ENCODE data around the gene HYCC2. TPM values are rescaled to one million over a fixed set of nuclear protein-coding genes. Genes with fewer than 3 reads are reported as not detected.
"Not testable (repeated sequence)": the region's sequence is repeated elsewhere in the genome, so short reads cannot be mapped to it uniquely, and the experiment has no call there.

The HYCC2 gene
- polyA plus RNA-seq, 4 donors, result 3.8 to 10.4 (median 6.9) TPM

- Histone ChIP-seq H3K4me3 (ENCODE audit: low read depth in 1 of 3, low read length in 3 of 3) (no peak overlapping the region), H3K9me3 (ENCODE audit: control insufficient read depth in 2 of 2, insufficient read depth in 1 of 2, low read depth in 1 of 2, low read length in 1 of 2) (no peaks in the 10 kb centered on the region), H3K27me3 (ENCODE audit: control insufficient read depth in 3 of 3, insufficient read depth in 3 of 3, low read length in 3 of 3) (no peaks in the 10 kb centered on the region), H3K4me1 (ENCODE audit: control insufficient read depth in 3 of 3, insufficient read depth in 2 of 3, low read depth in 1 of 3, low read length in 2 of 3) (no peaks in the 10 kb centered on the region), H3K27ac (ENCODE audit: low read depth in 1 of 3, low read length in 2 of 3) (no peak overlapping the region), H3K36me3 (ENCODE audit: control insufficient read depth in 3 of 3, insufficient read depth in 2 of 3, low read depth in 1 of 3, low read length in 3 of 3) (peaks cover 0 to 6% (median 0%) of the 10 kb centered on the region in 3 donors)
- FAIRE-seq (no peak), DNase-seq (no peak)
- 96 to 99% (median 99%) methylated on average over 5 of the region's 5 CpGs for WGBS, 3 donors
Measured at GRCh38 chr2:201093573-201093972, 22.1 kb upstream of the HYCC2 start.

DNA sequence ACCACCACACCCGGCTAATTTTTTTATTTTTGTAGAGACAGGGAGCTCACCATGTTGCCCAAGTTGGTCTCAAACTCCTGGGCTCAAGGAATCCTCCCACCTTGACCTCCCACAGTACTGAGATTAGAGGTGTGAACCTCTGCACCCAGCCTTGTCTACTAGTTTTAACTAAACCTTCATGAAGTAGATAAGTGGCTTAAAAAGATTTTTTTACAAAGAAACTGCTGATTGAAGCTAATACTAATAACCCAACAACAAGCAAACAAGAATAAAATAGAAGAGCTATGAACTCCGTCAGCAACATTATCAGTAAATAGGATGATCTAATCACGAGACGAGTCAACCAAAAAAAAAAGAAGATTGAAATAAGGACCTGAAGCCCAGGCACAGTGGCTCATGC is 19.1 kb upstream of the HYCC2 start:
- H3K36me3 ChIP-seq (ENCODE audit: control insufficient read depth in 3 of 3, insufficient read depth in 2 of 3, low read depth in 1 of 3, low read length in 3 of 3), result peaks cover 0 to 30% (median 2%) of the 10 kb centered on the region in 3 donors
- no peak overlapping the region for H3K4me3 ChIP-seq (ENCODE audit: low read depth in 1 of 3, low read length in 3 of 3)
- H3K4me1 ChIP-seq (ENCODE audit: control insufficient read depth in 3 of 3, insufficient read depth in 2 of 3, low read depth in 1 of 3, low read length in 2 of 3), result no peaks in the 10 kb centered on the region
- H3K27ac ChIP-seq (ENCODE audit: low read depth in 1 of 3, low read length in 2 of 3), result no peak overlapping the region
- no peak for FAIRE-seq
- H3K9me3 ChIP-seq (ENCODE audit: control insufficient read depth in 2 of 2, insufficient read depth in 1 of 2, low read depth in 1 of 2, low read length in 1 of 2), result no peaks in the 10 kb centered on the region
- WGBS, 3 donors, result 65 to 84% (median 72%) methylated on average over 4 of the region's 4 CpGs
- no peaks in the 10 kb centered on the region for H3K27me3 ChIP-seq (ENCODE audit: control insufficient read depth in 3 of 3, insufficient read depth in 3 of 3, low read length in 3 of 3)
- no peak for DNase-seq

- 78 to 83% (median 81%) methylated on average over 2 of the region's 2 CpGs for WGBS, 3 donors
- DNase-seq, result no peak
Measured at GRCh38 chr2:201084863-201085262, 13.4 kb upstream of the HYCC2 start.

GRCh38 chr2:201074996-201075395 is 3.5 kb upstream of the HYCC2 start:
- no peak overlapping the region for H3K27ac ChIP-seq (ENCODE audit: low read depth in 1 of 3, low read length in 2 of 3)
- H3K9me3 ChIP-seq (ENCODE audit: control insufficient read depth in 2 of 2, insufficient read depth in 1 of 2, low read depth in 1 of 2, low read length in 1 of 2), result no peaks in the 10 kb centered on the region
- FAIRE-seq, result no peak
- peaks cover 0 to 9% (median 3%) of the 10 kb centered on the region in 3 donors for H3K36me3 ChIP-seq (ENCODE audit: control insufficient read depth in 3 of 3, insufficient read depth in 2 of 3, low read depth in 1 of 3, low read length in 3 of 3)
- no peaks in the 10 kb centered on the region for H3K27me3 ChIP-seq (ENCODE audit: control insufficient read depth in 3 of 3, insufficient read depth in 3 of 3, low read length in 3 of 3)
- no peak overlapping the region for H3K4me3 ChIP-seq (ENCODE audit: low read depth in 1 of 3, low read length in 3 of 3)
- DNase-seq, result no peak
- WGBS, 3 donors, result 87 to 91% (median 89%) methylated on average over 7 of the region's 7 CpGs
- H3K4me1 ChIP-seq (ENCODE audit: control insufficient read depth in 3 of 3, insufficient read depth in 2 of 3, low read depth in 1 of 3, low read length in 2 of 3), result peaks cover 0 to 2% (median 0%) of the 10 kb centered on the region in 3 donors

More at GRCh38 chr2:201084863-201085262, 13.4 kb upstream of the HYCC2 start:
- H3K4me1 ChIP-seq (ENCODE audit: control insufficient read depth in 3 of 3, insufficient read depth in 2 of 3, low read depth in 1 of 3, low read length in 2 of 3), result no peaks in the 10 kb centered on the region
- peaks cover 2 to 55% (median 5%) of the 10 kb centered on the region in 3 donors for H3K36me3 ChIP-seq (ENCODE audit: control insufficient read depth in 3 of 3, insufficient read depth in 2 of 3, low read depth in 1 of 3, low read length in 3 of 3)
- H3K4me3 ChIP-seq (ENCODE audit: low read depth in 1 of 3, low read length in 3 of 3), result no peak overlapping the region
- H3K27me3 ChIP-seq (ENCODE audit: control insufficient read depth in 3 of 3, insufficient read depth in 3 of 3, low read length in 3 of 3), result no peaks in the 10 kb centered on the region
- H3K27ac ChIP-seq (ENCODE audit: low read depth in 1 of 3, low read length in 2 of 3), result no peak overlapping the region
- no peaks in the 10 kb centered on the region for H3K9me3 ChIP-seq (ENCODE audit: control insufficient read depth in 2 of 2, insufficient read depth in 1 of 2, low read depth in 1 of 2, low read length in 1 of 2)
- FAIRE-seq, result no peak

DNA sequence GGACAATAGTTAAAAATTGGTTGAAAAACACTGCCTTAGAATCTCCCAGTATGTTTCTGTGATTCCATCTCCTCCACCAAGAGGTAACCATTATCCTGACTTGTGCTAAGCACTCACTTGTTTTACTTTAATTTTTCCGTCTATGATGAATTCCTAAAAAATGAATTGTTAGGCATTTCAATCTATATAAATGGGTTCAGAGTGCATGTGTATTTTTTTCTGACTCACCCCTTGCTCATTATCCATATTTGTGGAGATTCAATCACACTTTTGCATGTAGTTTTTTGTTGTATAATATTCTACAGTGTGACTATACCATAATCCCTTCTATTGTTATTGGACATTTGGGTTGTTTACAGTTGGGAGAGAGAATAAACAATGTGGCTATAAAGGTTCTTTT is 1.6 kb upstream of the HYCC2 start:
- H3K27ac ChIP-seq (ENCODE audit: low read depth in 1 of 3, low read length in 2 of 3), result no peak overlapping the region
- DNase-seq (no peak), FAIRE-seq (no peak)
- H3K36me3 ChIP-seq (ENCODE audit: control insufficient read depth in 3 of 3, insufficient read depth in 2 of 3, low read depth in 1 of 3, low read length in 3 of 3), result peaks cover 0 to 1% (median 0%) of the 10 kb centered on the region in 3 donors
- WGBS, 3 donors, result 57 to 80% (median 79%) methylated on average over 1 of the region's 1 CpG
- no peaks in the 10 kb centered on the region for H3K27me3 ChIP-seq (ENCODE audit: control insufficient read depth in 3 of 3, insufficient read depth in 3 of 3, low read length in 3 of 3)
- peak overlapping the region in 1 of 3 donors; percentile 77 for H3K4me3 ChIP-seq (ENCODE audit: low read depth in 1 of 3, low read length in 3 of 3)
- H3K4me1 ChIP-seq (ENCODE audit: control insufficient read depth in 3 of 3, insufficient read depth in 2 of 3, low read depth in 1 of 3, low read length in 2 of 3), result peaks cover 0 to 3% (median 2%) of the 10 kb centered on the region in 3 donors
- no peaks in the 10 kb centered on the region for H3K9me3 ChIP-seq (ENCODE audit: control insufficient read depth in 2 of 2, insufficient read depth in 1 of 2, low read depth in 1 of 2, low read length in 1 of 2)

- Histone ChIP-seq H3K27ac (ENCODE audit: low read depth in 1 of 3, low read length in 2 of 3) (peak overlapping the region; percentile 72 to 93 (median 83)), H3K4me3 (ENCODE audit: low read depth in 1 of 3, low read length in 3 of 3) (peak overlapping the region; percentile 72 to 91 (median 77)), H3K4me1 (ENCODE audit: control insufficient read depth in 3 of 3, insufficient read depth in 2 of 3, low read depth in 1 of 3, low read length in 2 of 3) (peaks cover 0 to 3% (median 2%) of the 10 kb centered on the region in 3 donors), H3K36me3 (ENCODE audit: control insufficient read depth in 3 of 3, insufficient read depth in 2 of 3, low read depth in 1 of 3, low read length in 3 of 3) (no peaks in the 10 kb centered on the region), H3K27me3 (ENCODE audit: control insufficient read depth in 3 of 3, insufficient read depth in 3 of 3, low read length in 3 of 3) (no peaks in the 10 kb centered on the region), H3K9me3 (ENCODE audit: control insufficient read depth in 2 of 2, insufficient read depth in 1 of 2, low read depth in 1 of 2, low read length in 1 of 2) (no peaks in the 10 kb centered on the region)
- FAIRE-seq (no peak), DNase-seq (no peak)
- WGBS, 3 donors, result 0 to 1% (median 0%) methylated on average over 5 of the region's 5 CpGs
Measured at GRCh38 chr2:201072201-201072530, 695 bp upstream of the HYCC2 start.

GRCh38 chr2:201070948-201071478 is 458 bp downstream of the HYCC2 start:
- WGBS, 3 donors, result 0 to 1% (median 1%) methylated on average over 21 of the region's 21 CpGs
- peaks cover 2 to 3% (median 2%) of the 10 kb centered on the region in 3 donors for H3K4me1 ChIP-seq (ENCODE audit: control insufficient read depth in 3 of 3, insufficient read depth in 2 of 3, low read depth in 1 of 3, low read length in 2 of 3)
- DNase-seq (no peak), FAIRE-seq (no peak)
- H3K27me3 ChIP-seq (ENCODE audit: control insufficient read depth in 3 of 3, insufficient read depth in 3 of 3, low read length in 3 of 3), result no peaks in the 10 kb centered on the region
- no peaks in the 10 kb centered on the region for H3K36me3 ChIP-seq (ENCODE audit: control insufficient read depth in 3 of 3, insufficient read depth in 2 of 3, low read depth in 1 of 3, low read length in 3 of 3)
- no peaks in the 10 kb centered on the region for H3K9me3 ChIP-seq (ENCODE audit: control insufficient read depth in 2 of 2, insufficient read depth in 1 of 2, low read depth in 1 of 2, low read length in 1 of 2)
- peak overlapping the region; percentile 72 to 91 (median 77) for H3K4me3 ChIP-seq (ENCODE audit: low read depth in 1 of 3, low read length in 3 of 3)
- peak overlapping the region; percentile 72 to 93 (median 83) for H3K27ac ChIP-seq (ENCODE audit: low read depth in 1 of 3, low read length in 2 of 3)

DNA sequence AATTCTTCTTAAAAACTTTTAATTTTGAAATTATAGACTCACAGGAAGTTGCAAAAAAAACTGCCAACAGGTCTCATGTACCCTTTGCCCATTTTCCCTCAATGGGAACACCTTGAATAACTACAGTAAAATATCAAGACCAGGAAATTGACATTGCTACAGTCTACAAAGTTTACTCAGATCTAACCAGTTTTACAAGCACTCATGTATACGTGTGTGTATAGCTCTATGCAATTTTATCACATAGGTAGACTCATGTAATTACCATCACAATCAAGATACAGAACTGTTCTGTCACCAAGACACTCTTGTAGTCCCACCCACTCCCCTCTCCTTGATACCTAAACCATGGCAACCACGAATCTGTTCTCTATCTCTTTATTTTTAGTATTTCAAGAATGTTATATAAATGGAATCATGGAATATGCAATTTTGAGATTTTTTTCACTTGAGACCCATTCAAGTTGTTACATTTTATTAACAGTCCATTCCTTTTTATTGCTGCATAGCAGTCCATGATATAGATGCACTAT is 6.6 kb downstream of the HYCC2 start:
- DNase-seq (no peak), FAIRE-seq (no peak)
- Histone ChIP-seq H3K27ac (ENCODE audit: low read depth in 1 of 3, low read length in 2 of 3) (no peak overlapping the region), H3K4me3 (ENCODE audit: low read depth in 1 of 3, low read length in 3 of 3) (no peak overlapping the region), H3K36me3 (ENCODE audit: control insufficient read depth in 3 of 3, insufficient read depth in 2 of 3, low read depth in 1 of 3, low read length in 3 of 3) (peaks cover 0 to 6% (median 2%) of the 10 kb centered on the region in 3 donors), H3K27me3 (ENCODE audit: control insufficient read depth in 3 of 3, insufficient read depth in 3 of 3, low read length in 3 of 3) (no peaks in the 10 kb centered on the region), H3K9me3 (ENCODE audit: control insufficient read depth in 2 of 2, insufficient read depth in 1 of 2, low read depth in 1 of 2, low read length in 1 of 2) (no peaks in the 10 kb centered on the region), H3K4me1 (ENCODE audit: control insufficient read depth in 3 of 3, insufficient read depth in 2 of 3, low read depth in 1 of 3, low read length in 2 of 3) (peaks cover 0 to 3% (median 2%) of the 10 kb centered on the region in 3 donors)
- WGBS, 3 donors, result 46 to 68% (median 53%) methylated on average over 2 of the region's 2 CpGs

GRCh38 chr2:201063516-201063915 is 8.0 kb downstream of the HYCC2 start:
- not testable (repeated sequence) for H3K9me3 ChIP-seq (ENCODE audit: control insufficient read depth in 2 of 2, insufficient read depth in 1 of 2, low read depth in 1 of 2, low read length in 1 of 2); H3K4me1 ChIP-seq (ENCODE audit: control insufficient read depth in 3 of 3, insufficient read depth in 2 of 3, low read depth in 1 of 3, low read length in 2 of 3); FAIRE-seq; H3K36me3 ChIP-seq (ENCODE audit: control insufficient read depth in 3 of 3, insufficient read depth in 2 of 3, low read depth in 1 of 3, low read length in 3 of 3); H3K27me3 ChIP-seq (ENCODE audit: control insufficient read depth in 3 of 3, insufficient read depth in 3 of 3, low read length in 3 of 3); DNase-seq; H3K4me3 ChIP-seq (ENCODE audit: low read depth in 1 of 3, low read length in 3 of 3); H3K27ac ChIP-seq (ENCODE audit: low read depth in 1 of 3, low read length in 2 of 3)
- WGBS, 3 donors, result 85 to 89% (median 86%) methylated on average over 5 of the region's 5 CpGs
